Endothelial cell of hepatic sinusoid (primary cell): ENCODE measurements around the gene PRKCE.

ENCODE experiments used
- in situ Hi-C: cut with HindIII; loops from 2 replicates; pipeline ENCODE4 v1.10.0; 2017; ENCODE audit warnings: low sequenced_read_pairs

Gene PRKCE

GRCh38 chr2:45796500-45796899 is 145.0 kb downstream of the PRKCE start:
- in situ Hi-C loops = no loop called here

GRCh38 chr2:45797451-45798230 is 146.2 kb downstream of the PRKCE start:
- in situ Hi-C loops = no loop called here

- in situ Hi-C loops = no loop called here
Observed at GRCh38 chr2:45799679-45800381, 148.4 kb downstream of the PRKCE start.

GRCh38 chr2:45802499-45803138 is 151.1 kb downstream of the PRKCE start:
- in situ Hi-C loops = no loop called here

- in situ Hi-C loops = no loop called here
Observed at GRCh38 chr2:45804987-45805755, 153.7 kb downstream of the PRKCE start.

GRCh38 chr2:45806563-45807358 is 155.3 kb downstream of the PRKCE start:
- in situ Hi-C loops = no loop called here

GRCh38 chr2:45808294-45808800 is 156.9 kb downstream of the PRKCE start:
- in situ Hi-C loops = no loop called here

GRCh38 chr2:45809205-45809604 is 157.7 kb downstream of the PRKCE start:
- in situ Hi-C loops = no loop called here

- in situ Hi-C loops = no loop called here
Observed at GRCh38 chr2:45812011-45812500, 160.6 kb downstream of the PRKCE start.

- in situ Hi-C loops = no loop called here
Observed at GRCh38 chr2:45813003-45813941, 161.8 kb downstream of the PRKCE start.

- in situ Hi-C loops = no loop called here
Observed at GRCh38 chr2:45814488-45814887, 163.0 kb downstream of the PRKCE start.

GRCh38 chr2:45814951-45815621 is 163.6 kb downstream of the PRKCE start:
- in situ Hi-C loops = loop anchor here (5.0 kb wide), 2 partner anchors 37 to 48 kb away; no protein-coding TSS in a partner anchor

GRCh38 chr2:45816272-45816671 is 164.8 kb downstream of the PRKCE start:
- in situ Hi-C loops = loop anchor here (5.0 kb wide), 2 partner anchors 36 to 49 kb away; no protein-coding TSS in a partner anchor

- in situ Hi-C loops = loop anchor here (5.0 kb wide), 2 partner anchors 34 to 51 kb away; no protein-coding TSS in a partner anchor
Observed at GRCh38 chr2:45818591-45818990, 167.1 kb downstream of the PRKCE start.

- in situ Hi-C loops = no loop called here
Observed at GRCh38 chr2:45820048-45820447, 168.6 kb downstream of the PRKCE start.

- in situ Hi-C loops = no loop called here
Observed at GRCh38 chr2:45821558-45822271, 170.2 kb downstream of the PRKCE start.

- in situ Hi-C loops = no loop called here
Observed at GRCh38 chr2:45822272-45822630, 170.8 kb downstream of the PRKCE start.
